HepG2 (cell line): Measurements from ENCODE around the gene FLAD1.

Source experiments
- CC2D1A ChIP-seq: sonication (generic); formaldehyde crosslinking; IDR thresholded peaks from 2 replicates; pipeline ENCODE4 v1.8.1; 2023; ENCODE audit warnings: mild to moderate bottlenecking, missing genetic modification reagents
- CREM ChIP-seq, 2 experiments: sonication (generic) in 1 of 2; formaldehyde crosslinking in 1 of 2; IDR thresholded peaks; 2 replicates each; pipeline versions ENCODE4 v1.4.0 to v1.6.1; 2016 to 2020; ENCODE audit warnings: antibody characterized with exemption in 1 of 2, mild to moderate bottlenecking in 1 of 2, missing genetic modification reagents in 1 of 2
- CTCF ChIP-seq: sonication (generic); formaldehyde crosslinking; IDR thresholded peaks from 2 replicates; pipeline ENCODE4 v1.5.0; 2020; ENCODE audit warnings: mild to moderate bottlenecking, missing genetic modification reagents, moderate library complexity
- EP300 ChIP-seq, 3 experiments: sonication (generic) in 1 of 3; formaldehyde crosslinking in 1 of 3; IDR thresholded peaks; 2 replicates each; pipeline versions ENCODE4 v1.5.1 to v1.6.1; 2011 to 2020; ENCODE audit warnings: low read depth in 2 of 3, low read length in 2 of 3, borderline replicate concordance in 1 of 3, improper control_type of control experiment in 1 of 3, mild to moderate bottlenecking in 1 of 3, missing genetic modification reagents in 1 of 3, moderate library complexity in 1 of 3
- EZH2 ChIP-seq: conservative IDR thresholded peaks from 2 replicates; pipeline ENCODE4 v1.6.1; 2012; ENCODE audit warnings: mild to moderate bottlenecking, low read depth, low read length, moderate library complexity
- ZNF274 ChIP-seq: sonication (generic); formaldehyde crosslinking; IDR thresholded peaks from 2 replicates; pipeline ENCODE4 v1.5.1; 2020; ENCODE audit warnings: mild to moderate bottlenecking, missing genetic modification reagents
- ZZZ3 ChIP-seq: sonication (generic); formaldehyde crosslinking; IDR thresholded peaks from 2 replicates; pipeline ENCODE4 v1.4.0; 2020; ENCODE audit warnings: missing genetic modification reagents, mild to moderate bottlenecking, borderline replicate concordance

GRCh38 chr1:155001675-155002463, 18.7 kb downstream of the FLAD1 start:
- no peak for TF ChIP-seq CC2D1A (CRISPR knock-in tag)
- TF ChIP-seq EP300 (IDR thresholded peaks at IDR 0.05; ENCODE audit: low read depth in 2 of 2, low read length in 2 of 2) = peak in 1 of 2 experiments; percentile 7; a peak in 1 of 4 replicates
- TF ChIP-seq EP300 (CRISPR knock-in tag; IDR thresholded peaks at IDR 0.05; ENCODE audit: borderline replicate concordance) = no peak
- TF ChIP-seq EZH2 = no peak
- TF ChIP-seq ZZZ3 (CRISPR knock-in tag) = no peak
- peak; percentile 71 for TF ChIP-seq CTCF
- TF ChIP-seq CREM (IDR thresholded peaks at IDR 0.05) = peak; percentile 52; the same call in 1 of the 2 replicates
- no peak for TF ChIP-seq CREM (CRISPR knock-in tag; IDR thresholded peaks at IDR 0.05)
- TF ChIP-seq ZNF274 (CRISPR knock-in tag) = no peak
